ENCODE data around the gene ZEB2.

The ZEB2 gene

DNA sequence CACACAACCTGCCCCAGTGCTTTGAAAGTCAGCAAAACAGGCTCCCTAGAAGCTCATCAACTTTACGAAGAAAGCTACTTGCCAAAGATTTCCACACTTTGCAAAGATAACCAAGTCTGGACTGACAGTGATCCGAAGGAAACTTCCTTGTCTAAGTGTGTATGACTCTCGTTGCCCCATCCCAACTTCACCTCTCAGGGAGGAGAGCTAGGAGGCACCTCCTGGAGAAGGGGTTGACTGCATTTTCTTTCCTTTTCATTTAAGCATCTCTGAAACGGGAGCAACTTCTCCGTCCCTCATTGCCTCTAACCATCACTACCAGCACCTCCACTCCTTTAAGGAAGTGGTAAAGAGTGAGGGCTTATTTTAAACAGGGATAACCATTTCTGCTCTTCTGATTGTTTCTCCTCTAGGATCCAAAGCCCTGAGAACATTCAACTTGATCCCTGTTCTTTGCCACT is 7.0 kb downstream of the ZEB2 start:
- DNase-seq (ENCODE audit: low spot score) = no peak

DNA sequence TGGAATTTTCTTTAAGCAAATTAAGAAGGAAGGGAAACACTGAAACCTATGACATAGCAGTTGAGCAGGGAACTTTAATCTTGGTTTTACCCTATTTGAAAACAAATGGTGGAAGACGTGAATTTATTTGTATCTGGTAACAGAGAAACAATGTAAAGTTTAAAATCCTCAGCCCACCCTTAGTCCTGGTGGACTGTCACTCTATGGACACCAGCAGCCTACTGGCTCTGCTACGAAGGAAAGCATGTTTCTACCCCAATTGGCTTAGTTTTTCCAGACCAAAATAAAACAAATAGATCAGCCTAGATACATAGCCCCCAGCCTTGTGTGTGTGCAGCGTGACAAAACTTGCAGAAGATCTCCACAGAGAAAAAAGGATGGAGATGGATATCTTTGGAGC is 7.4 kb downstream of the ZEB2 start:
- DNase-seq (ENCODE audit: low spot score) = no peak

DNA sequence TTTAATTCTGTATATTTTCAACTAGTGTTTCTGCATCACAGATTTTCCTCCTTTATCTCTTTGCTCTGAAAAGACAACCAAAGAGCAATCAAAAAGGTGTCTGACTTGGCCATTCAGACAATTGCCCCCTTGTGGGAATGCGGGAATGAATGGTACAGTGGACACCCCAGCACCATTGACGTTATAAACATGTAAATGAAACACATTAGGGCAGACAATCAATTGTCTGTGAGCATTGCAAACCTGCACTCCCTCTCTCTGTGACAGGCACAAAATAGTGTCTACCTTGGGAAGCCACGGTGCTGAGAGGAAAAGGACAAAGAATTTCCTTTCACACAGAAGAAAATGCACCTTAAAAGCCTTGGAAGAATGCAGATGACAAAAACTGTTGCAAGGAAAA is 8.0 kb downstream of the ZEB2 start:
- DNase-seq (ENCODE audit: low spot score) = peak; percentile 92

DNA sequence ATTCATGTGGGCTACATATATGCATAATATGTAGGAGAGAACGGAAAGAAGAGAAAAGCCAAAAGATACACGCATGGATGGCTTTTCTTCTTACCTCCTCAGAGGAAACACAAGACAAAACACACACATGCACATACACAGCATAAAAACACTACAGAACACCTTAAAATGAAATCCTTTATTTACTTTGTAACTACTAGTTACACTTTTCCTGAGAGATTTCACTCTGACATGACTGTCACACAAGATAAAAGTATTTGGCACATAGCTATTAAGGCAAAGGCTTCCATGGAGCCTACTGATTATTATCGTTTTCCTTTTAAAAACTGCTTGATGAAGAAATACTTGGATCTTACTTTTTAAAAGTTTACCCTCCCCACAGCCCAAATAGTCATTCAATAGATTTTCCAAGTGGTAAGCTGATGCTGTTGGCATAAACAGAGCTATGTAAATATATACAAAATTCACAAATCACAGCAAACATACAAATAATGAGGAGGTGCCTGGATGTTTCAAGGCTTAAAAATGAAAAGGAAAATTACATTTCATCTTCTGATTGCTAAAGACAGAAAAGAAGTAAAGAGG is 8.6 kb downstream of the ZEB2 start:
- DNase-seq (ENCODE audit: low spot score) = no peak

DNA sequence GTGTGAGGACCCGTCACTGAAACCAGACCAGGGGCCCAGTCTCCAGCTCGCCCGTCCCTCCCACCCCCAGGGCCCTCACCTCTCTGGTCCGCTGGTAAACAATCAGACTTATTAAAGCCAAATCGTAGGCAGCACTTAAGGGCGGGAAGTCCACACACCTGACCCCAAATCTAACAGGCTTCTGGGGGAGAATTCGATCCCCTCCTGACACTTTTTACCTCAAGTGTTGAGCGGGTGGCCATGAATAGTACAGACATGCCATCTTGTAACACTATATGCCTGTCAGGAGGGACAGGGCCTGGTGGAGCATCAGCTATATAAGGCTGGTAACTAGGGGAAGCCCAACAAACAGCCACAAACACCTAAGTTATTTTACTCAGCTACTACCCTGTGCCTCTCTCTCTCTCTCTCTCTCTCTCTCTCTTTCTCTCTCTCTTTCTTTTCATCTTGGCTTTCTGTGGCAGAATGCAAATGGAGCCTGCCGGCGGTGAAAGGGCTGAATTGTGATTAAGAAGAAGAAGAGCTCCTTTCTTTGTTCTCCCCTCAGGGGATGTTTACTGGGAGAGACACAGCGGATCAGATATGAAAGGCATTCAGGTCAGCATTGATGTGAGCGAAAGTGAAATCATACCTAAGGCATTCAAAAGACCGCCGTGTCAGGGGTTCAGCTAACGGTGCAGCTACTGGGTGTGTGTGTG is 9.5 kb downstream of the ZEB2 start:
- no peak for DNase-seq (ENCODE audit: low spot score)

DNA sequence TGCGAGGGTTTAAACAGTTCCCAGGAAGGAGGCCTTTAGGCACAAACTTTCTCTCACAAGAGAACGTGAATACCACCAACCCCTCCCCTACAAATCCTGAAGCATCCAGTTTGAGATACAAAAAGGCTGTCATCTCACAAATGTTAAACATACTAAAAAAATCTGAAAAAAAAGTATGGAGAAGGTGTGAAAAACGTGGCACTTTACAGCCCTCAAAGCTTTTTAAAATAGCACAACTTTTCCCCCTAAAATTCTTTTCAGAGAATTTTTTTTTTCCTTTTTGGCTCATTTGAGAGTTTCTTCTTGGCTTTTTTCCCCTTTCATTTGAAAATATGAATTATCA is 10.1 kb downstream of the ZEB2 start:
- no peak for DNase-seq (ENCODE audit: low spot score)

DNA sequence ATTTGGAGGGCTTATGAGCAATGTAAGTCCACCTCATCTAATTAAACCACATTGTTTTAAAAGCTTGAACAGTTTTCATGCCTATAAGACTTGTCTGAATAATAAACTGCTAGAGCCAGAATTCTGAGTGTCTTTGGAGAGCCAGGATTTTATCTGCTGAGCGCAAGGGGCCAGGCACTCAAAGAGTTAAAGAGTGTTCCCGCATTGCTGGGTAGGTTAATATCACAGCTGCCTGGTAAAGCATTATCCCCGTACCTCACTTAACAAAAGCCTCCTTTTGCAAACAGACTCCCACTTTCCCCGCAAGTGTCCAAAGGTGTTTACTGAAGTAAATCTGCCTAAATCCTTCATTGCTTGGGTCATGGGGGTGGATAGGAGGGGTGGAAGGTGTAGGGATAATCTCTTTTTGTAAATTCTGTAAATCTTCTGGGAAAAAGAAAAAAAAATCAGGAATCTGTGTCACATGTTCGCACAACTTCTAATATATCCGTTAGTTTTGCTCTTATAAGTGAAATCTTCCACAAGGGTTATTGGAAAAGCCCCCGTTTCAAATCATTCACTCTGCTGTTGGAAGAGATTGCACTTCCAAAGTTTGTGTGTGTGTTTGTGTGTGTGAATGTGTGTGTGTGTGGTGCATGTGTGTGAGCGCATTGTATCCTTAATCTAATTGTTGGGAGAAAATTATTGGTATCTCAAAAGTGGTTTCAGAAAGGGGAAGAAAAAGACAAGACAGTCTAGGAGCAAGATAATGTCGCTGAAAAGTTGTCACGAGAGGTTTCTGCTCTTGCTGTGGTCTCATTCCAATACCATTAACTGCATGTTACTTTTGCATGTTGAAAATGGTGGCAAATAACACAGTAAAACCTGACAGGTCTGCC is 10.7 kb downstream of the ZEB2 start:
- no peak for DNase-seq (ENCODE audit: low spot score)

DNA sequence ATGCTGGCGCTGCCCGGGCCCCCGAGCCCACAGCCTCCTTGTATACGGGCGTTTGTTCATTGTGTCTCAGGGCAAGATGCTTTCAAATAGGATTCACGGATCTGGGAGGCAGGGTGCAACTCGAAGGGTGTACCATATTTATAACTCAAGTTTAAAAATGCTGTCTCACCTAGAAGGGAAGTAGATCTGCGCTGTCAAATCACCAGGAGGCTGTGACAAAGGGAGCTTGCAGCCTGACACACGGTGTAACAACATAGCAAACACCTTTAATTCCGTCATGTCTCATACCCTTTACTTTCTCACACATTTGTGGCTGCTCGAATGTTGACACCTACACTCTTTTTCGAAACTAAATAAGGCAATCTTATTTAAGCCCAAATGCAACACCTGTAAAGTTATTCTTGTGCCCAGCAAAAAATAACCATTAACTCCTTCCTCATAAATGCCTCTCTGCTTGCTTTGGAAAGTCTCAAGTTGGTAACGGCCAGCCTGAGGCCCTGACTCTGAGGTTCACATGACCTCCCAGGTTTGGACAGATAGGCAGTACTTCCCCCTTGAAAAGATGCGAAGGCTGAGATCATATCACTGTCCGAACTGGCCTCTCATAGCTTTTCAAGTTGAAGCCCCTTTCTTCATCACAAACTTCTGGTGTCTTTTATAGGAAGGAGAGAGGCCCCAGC is 11.6 kb downstream of the ZEB2 start:
- DNase-seq (ENCODE audit: low spot score) = peak; percentile 90

DNA sequence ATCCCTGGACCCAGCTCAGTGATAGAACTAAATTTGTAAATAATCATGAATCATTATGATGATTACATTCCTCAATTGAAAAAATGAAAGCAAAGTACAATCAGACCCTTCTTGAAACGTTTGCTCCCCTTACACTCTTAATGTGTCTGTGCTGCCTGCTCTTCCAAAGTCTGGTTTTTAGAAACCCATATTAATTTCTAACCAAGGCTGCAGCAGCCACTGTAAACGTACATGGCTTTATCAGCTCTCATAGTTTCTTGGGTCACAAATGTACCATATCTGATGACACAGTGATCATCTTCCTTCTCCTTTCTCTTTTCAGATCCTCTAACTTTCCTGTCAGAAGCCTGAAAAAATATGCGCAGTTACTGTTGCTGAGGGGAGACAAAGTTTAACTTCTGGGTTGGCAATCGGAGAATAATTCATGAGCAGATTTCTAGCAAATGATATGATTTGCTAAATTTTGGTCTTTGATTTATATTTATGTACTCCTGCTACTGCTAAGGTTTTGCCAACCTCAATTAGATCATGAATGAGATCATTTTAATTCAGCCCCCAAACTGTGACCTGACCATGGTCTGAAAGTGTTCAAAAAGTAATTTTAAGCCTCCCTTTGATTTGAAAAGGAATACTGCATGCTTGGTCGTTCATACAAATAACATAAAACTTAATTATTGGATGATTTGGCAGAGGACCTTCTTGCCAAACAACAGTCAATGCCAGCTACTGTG is 12.3 kb downstream of the ZEB2 start:
- DNase-seq (ENCODE audit: low spot score) = no peak

DNA sequence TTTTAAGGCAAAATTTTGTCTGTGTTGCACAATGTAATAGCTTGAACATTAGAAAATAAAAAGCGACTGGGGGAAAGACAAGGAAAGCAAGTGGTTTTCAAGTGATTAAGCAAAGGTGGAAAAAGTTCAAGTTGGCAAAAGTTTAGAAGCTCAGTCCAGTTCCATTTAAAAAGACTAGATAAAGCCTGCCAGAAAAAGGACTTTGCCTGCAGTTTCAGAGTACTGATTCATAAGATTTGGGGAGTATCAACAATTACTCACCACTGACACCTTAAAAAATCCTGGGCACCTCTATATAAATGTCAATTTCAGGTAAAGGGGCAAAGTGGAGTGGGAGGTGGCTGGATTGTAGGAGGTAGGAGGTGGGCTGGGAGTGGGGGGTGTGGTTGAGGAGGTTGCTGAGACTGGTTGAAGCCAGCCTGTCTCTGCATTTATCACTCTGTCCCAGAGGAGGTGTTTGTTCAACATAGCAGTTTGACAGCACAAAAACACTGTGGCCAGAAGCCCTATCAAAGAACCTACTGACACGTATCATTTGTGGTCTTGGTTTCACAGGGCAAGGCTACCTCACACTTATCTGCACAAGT is 14.6 kb downstream of the ZEB2 start:
- DNase-seq (ENCODE audit: low spot score) = no peak

DNA sequence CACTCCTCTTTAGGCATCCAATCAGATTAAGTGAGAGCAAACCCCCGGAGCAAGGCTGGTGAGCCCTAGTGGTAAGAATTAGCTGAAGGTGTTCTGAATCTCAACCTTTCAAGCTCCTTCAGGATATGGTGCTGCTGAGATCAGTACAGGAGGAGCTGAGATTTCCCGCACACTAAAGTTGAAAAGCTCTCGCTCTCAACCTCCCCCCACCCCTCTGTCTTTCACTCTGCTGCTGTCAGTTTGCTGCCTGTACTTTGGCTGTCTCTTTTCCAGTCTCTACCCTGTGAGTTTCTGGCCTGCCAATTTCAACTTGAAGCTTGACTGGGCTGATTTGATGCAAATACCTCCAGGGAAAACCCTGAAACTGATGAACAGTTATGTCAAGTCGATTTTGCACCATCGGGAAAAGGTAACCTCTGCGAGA is 15.7 kb downstream of the ZEB2 start:
- no peak for DNase-seq (ENCODE audit: low spot score)

DNA sequence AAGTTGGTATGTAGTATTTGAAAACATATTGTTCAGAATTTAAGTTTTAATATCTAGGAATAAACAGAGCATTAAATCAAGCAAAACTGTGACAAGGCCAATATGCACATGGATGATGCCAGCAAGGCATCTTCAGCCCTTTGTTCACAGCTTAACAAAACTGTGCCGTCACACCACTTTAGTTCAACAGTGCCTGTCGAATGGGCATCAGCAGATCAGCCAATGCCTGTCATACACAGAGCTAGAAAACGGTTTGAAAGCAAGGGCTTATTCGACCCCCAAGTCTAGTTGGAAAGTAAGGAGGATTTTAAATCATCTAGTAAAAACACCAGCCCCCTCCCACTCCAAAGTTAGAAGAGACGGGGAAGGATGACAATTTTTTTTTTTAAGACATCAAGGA is 16.7 kb downstream of the ZEB2 start:
- DNase-seq (ENCODE audit: low spot score) = no peak

DNA sequence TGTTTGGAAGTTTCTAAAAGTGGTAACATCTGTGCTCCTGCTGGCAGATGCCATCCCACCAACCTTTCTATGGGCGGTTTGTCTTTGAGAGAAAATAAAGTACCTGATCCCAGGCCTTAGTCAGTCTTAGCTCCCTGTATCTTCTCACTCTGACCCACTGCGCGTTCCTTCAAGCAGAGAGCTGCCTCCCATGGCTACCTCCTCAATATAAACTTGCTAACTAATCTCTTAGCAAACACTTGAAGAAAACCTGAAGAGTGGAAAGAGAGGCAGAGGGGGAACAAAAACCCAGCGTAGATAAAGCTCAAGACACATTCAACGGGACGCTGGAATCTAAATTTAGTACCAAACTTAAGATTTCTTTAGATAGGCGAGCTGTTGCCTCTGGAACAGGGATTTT is 17.6 kb downstream of the ZEB2 start:
- DNase-seq (ENCODE audit: low spot score) = no peak

DNA sequence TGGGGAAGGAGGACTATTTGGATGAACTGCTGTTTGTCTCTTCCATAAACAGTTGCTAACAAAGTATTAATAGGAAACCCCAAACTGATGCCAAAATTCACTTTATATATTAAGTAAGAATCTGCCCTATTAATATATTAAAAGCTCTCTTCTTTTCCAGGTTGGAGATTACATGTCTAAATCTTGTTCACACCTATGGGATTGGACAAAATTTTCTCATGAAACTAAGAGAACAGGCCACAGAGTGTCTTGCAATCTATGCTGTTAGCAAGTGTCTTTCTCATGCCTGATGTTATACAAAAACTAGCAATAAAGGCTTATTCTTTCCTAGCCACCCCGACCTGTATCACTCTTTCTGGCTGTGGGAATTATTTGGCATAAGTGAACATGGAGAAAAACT is 18.3 kb downstream of the ZEB2 start:
- no peak for DNase-seq (ENCODE audit: low spot score)

DNA sequence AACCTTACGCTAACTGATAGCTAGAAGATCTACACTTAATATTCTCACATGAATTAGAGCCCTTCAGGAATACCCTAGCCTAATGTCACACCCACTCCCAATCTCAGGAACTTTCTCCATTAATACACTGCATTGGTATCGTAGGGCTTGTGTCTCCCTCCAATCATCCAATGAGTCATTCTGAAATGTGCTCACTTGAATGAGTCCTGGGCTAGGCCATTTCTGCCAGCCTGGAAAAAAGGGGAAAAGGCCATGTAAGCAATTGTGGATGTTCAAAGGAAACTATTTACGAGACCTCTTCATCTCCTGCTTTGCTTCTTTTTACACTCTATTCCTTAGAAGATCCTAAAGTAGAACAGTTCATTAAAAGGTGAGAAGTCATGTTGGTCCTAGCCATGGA is 18.8 kb downstream of the ZEB2 start:
- DNase-seq (ENCODE audit: low spot score) = no peak

DNA sequence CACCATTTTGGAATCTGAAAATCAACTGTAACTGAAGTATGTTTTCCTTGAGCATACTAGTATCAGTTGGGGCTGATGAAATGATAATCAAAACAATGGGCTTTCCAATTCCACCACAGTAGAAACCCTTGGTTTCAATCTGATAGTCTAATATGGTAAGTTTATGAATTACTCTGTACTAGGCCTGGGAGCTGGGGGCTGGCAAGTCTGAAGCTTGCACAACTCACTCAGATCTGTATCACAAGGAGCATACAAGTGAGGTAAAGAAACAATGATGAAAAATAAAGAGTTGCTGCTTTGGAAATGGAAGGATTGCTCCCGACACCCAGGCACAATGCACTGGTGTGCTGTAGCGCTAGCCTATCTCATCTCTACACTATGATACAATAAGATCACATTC is 19.4 kb downstream of the ZEB2 start:
- DNase-seq (ENCODE audit: low spot score) = no peak

DNA sequence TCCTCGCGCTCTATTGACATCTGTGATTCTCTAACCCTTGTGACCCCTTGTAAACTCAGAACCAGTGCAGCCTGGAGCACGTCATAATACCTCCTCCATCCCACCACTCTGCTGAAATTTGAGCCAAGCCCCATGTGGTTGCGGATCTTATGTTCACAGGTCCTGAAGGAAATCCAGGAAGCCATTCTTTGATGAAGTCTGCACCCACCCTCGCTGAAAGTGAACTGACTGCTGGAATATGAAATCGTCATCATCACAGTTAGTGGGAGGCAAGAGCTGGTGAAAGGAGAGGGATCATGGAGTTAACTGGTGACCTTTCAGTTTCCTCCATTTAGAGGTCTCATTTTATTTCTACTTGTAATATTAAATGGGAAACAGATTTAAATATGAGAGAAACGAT is 21.6 kb downstream of the ZEB2 start:
- no peak for DNase-seq (ENCODE audit: low spot score)

DNA sequence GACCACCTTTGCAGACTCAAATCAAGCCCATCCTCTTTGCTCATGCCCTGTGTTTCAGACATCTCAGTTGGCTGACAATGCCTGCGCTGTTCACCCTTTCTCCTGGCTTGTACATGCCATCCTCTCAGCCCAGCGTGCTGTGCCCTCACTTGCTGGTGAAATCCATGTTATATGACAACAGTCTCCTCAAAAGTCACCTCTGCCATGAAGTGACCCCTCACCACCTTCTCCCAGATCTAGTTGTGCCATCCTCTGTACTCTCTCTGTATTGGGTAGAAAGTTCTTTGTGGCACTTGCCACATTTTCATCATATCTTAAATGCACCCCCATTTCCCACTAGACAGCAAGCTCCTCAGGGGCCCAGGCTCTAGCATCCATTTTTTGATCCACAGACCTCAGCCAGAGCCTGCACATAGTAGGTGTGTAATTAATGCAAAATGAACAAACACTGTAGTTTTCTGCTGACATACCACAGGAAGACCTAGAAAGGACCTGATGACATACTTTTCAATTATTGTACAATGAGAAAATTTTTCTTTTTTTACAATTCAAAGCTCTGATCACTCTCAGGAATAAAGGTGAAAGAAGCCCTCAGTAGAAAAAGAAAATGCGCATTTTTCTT is 22.8 kb downstream of the ZEB2 start:
- DNase-seq (ENCODE audit: low spot score) = no peak

DNA sequence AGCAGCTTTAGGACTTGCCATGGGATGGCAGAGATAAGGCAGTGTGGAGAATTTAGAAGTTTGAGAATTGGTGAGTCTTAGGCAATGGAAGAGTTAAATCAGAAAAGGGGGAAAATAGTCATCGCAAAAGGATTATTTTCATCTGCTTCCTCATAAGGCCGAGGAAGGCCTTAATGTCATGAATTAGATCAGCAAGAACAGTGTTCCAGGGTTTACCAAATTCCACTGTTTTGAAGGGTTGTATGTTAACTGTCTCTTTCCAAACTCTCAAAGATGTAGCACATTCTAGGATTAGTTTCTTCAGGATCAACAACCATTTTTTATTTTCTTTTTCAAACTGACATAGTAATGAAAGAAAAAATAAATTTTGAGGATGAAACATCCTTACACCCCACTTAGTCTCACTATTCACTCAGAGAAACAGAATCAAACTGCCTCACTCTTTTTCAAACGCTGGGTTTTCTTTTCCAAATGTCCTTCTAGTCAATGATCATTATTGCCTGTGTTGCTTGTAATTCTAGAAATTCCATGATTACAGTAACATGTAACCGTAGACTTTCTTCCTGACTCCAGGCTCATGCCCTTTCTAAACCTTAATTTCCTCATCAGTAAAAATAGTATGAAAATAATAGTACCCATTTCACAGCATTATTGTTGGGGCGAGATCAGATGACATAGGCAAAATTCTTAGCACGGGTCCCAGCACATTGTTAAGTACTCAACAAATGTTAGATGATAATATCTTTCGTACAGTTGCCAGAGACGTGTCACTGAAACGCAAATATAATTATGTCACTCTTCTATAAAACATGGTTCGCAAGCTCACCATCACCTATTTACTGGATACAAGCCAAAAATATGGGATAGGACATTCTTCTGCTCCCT is 23.6 kb downstream of the ZEB2 start:
- no peak for DNase-seq (ENCODE audit: low spot score)
